Testis (tissue), 2 donors: ENCODE results near the gene SAE1.

Source experiments
- CTCF ChIP-seq, 3 experiments: fragments of 450-650 bp in 2 of 3; fragments of 200-600 bp in 1 of 3; sonication (generic) in 1 of 3; IDR thresholded peaks; one replicate each; pipeline ENCODE4 v1.5.1; 2016 to 2019; ENCODE audit warnings: antibody characterized with exemption in 3 of 3, mild to moderate bottlenecking in 2 of 3, moderate library complexity in 1 of 3
- POLR2A ChIP-seq: fragments of 450-650 bp; IDR thresholded peaks from one replicate; pipeline ENCODE4 v1.6.1; 2017; ENCODE audit warnings: antibody characterized with exemption, mild to moderate bottlenecking, moderate library complexity

DNA sequence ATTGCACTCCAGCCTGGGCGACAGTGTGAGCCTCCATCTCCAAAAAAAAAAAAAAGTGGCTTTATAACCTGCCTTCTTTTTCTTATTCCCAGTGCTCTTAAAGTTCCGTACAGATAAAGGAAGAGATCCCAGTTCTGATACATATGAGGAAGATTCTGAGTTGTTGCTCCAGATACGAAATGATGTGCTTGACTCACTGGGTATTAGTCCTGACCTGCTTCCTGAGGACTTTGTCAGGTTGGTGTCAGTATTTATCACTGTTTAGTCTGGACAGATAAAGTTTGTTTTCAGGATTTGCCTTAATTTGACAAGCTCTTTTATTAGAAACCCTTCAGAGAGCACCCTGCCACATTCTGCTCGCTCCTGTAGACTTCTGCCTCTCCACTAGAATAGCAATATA, 66.5 kb downstream of the SAE1 start:
- no peak for TF ChIP-seq POLR2A
- TF ChIP-seq CTCF (IDR thresholded peaks at IDR 0.05) = no peak
